Jurkat, Clone E6-1 (cell line): ENCODE data around the gene RAB11FIP4.

Experiments
- DNase-seq: peaks from one replicate; pipeline ENCODE4 v3.0.0-alpha.2; 2011; ENCODE audit warnings: low read depth, low spot score
- H3K4me3 ChIP-seq: 2 replicates; pipeline ENCODE4 v1.5.1; 2011; ENCODE audit warnings: mild to moderate bottlenecking, low read length, control low read depth, moderate library complexity

Gene RAB11FIP4

GRCh38 chr17:31385428-31386285 lies 5.8 kb upstream of the RAB11FIP4 start:
- no peak overlapping the region for H3K4me3 ChIP-seq
- no peak for DNase-seq

- no peak overlapping the region for H3K4me3 ChIP-seq
- no peak for DNase-seq
Observed at GRCh38 chr17:31386542-31387075, 4.9 kb upstream of the RAB11FIP4 start.

- no peak for DNase-seq
- no peak overlapping the region for H3K4me3 ChIP-seq
Observed at GRCh38 chr17:31387438-31387837, 4.0 kb upstream of the RAB11FIP4 start.

GRCh38 chr17:31388351-31388750 lies 3.1 kb upstream of the RAB11FIP4 start:
- no peak for DNase-seq
- no peak overlapping the region for H3K4me3 ChIP-seq

- no peak overlapping the region for H3K4me3 ChIP-seq
- peak; percentile 22 for DNase-seq
Observed at GRCh38 chr17:31388770-31389656, 2.5 kb upstream of the RAB11FIP4 start.

GRCh38 chr17:31389657-31390381 lies 1.7 kb upstream of the RAB11FIP4 start:
- H3K4me3 ChIP-seq, result no peak overlapping the region
- DNase-seq, result no peak

GRCh38 chr17:31390426-31390747 lies 1.1 kb upstream of the RAB11FIP4 start:
- no peak overlapping the region for H3K4me3 ChIP-seq

GRCh38 chr17:31390748-31391495 lies 553 bp upstream of the RAB11FIP4 start:
- H3K4me3 ChIP-seq, result no peak overlapping the region
- DNase-seq, result no peak

More at GRCh38 chr17:31390426-31390747, 1.1 kb upstream of the RAB11FIP4 start:
- DNase-seq, result no peak

GRCh38 chr17:31392002-31392855 lies 754 bp downstream of the RAB11FIP4 start:
- H3K4me3 ChIP-seq, result no peak overlapping the region
- no peak for DNase-seq

GRCh38 chr17:31392856-31393748 lies 1.6 kb downstream of the RAB11FIP4 start:
- no peak overlapping the region for H3K4me3 ChIP-seq
- DNase-seq, result no peak

GRCh38 chr17:31393749-31394146 lies 2.3 kb downstream of the RAB11FIP4 start:
- DNase-seq, result no peak
- no peak overlapping the region for H3K4me3 ChIP-seq

- DNase-seq, result peak; percentile 60
- no peak overlapping the region for H3K4me3 ChIP-seq
Observed at GRCh38 chr17:31394544-31394943, 3.1 kb downstream of the RAB11FIP4 start.

GRCh38 chr17:31397256-31397939 lies 5.9 kb downstream of the RAB11FIP4 start:
- DNase-seq, result no peak
- no peak overlapping the region for H3K4me3 ChIP-seq

- DNase-seq, result no peak
- no peak overlapping the region for H3K4me3 ChIP-seq
Observed at GRCh38 chr17:31398381-31399311, 7.2 kb downstream of the RAB11FIP4 start.

GRCh38 chr17:31400481-31400950 lies 9.0 kb downstream of the RAB11FIP4 start:
- no peak for DNase-seq
- H3K4me3 ChIP-seq, result no peak overlapping the region
